Measurements from ENCODE around the gene PIK3R6.
"Not testable (repeated sequence)": the region's sequence is repeated elsewhere in the genome, so short reads cannot be mapped to it uniquely, and the experiment has no call there.

Gene PIK3R6

GRCh38 chr17:8887301-8887700 is 19.8 kb upstream of the PIK3R6 start:
- DNase-seq (ENCODE audit: low read depth) = no peak
- TF ChIP-seq CTCF (IDR thresholded peaks at IDR 0.05; ENCODE audit: low read depth, low read length) (no peak), POLR2A (IDR thresholded peaks at IDR 0.05; ENCODE audit: extremely low read depth, insufficient read length) (no peak), MAX (IDR thresholded peaks at IDR 0.05; ENCODE audit: low read depth, low read length) (no peak), MYC (IDR thresholded peaks at IDR 0.05; ENCODE audit: low read depth, low read length) (no peak)
- H3K4me3 ChIP-seq (ENCODE audit: low read depth, low read length) = no peak overlapping the region

- no peak for DNase-seq (ENCODE audit: low read depth)
- no peak overlapping the region for H3K4me3 ChIP-seq (ENCODE audit: low read depth, low read length)
- TF ChIP-seq POLR2A (IDR thresholded peaks at IDR 0.05; ENCODE audit: extremely low read depth, insufficient read length) = no peak
- no peak for TF ChIP-seq MAX (IDR thresholded peaks at IDR 0.05; ENCODE audit: low read depth, low read length)
- TF ChIP-seq CTCF (IDR thresholded peaks at IDR 0.05; ENCODE audit: low read depth, low read length) = no peak
- no peak for TF ChIP-seq MYC (IDR thresholded peaks at IDR 0.05; ENCODE audit: low read depth, low read length)
These were observed 18.7 kb upstream of the PIK3R6 start for GRCh38 chr17:8885967-8886684.

GRCh38 chr17:8885163-8885966 is 17.9 kb upstream of the PIK3R6 start:
- H3K4me3 ChIP-seq (ENCODE audit: low read depth, low read length) = not testable (repeated sequence)
- DNase-seq (ENCODE audit: low read depth) = peak; percentile 18

- DNase-seq (ENCODE audit: low read depth) = no peak
- H3K4me3 ChIP-seq (ENCODE audit: low read depth, low read length) = no peak overlapping the region
- no peak for TF ChIP-seq MYC (IDR thresholded peaks at IDR 0.05; ENCODE audit: low read depth, low read length)
- TF ChIP-seq CTCF (IDR thresholded peaks at IDR 0.05; ENCODE audit: low read depth, low read length) = no peak
- no peak for TF ChIP-seq MAX (IDR thresholded peaks at IDR 0.05; ENCODE audit: low read depth, low read length)
- no peak for TF ChIP-seq POLR2A (IDR thresholded peaks at IDR 0.05; ENCODE audit: extremely low read depth, insufficient read length)
These were observed 17.0 kb upstream of the PIK3R6 start for GRCh38 chr17:8884336-8884990.

- no peak for DNase-seq (ENCODE audit: low read depth)
- TF ChIP-seq MYC (IDR thresholded peaks at IDR 0.05; ENCODE audit: low read depth, low read length) (no peak), POLR2A (IDR thresholded peaks at IDR 0.05; ENCODE audit: extremely low read depth, insufficient read length) (no peak), CTCF (IDR thresholded peaks at IDR 0.05; ENCODE audit: low read depth, low read length) (no peak), MAX (IDR thresholded peaks at IDR 0.05; ENCODE audit: low read depth, low read length) (no peak)
These were observed 15.9 kb upstream of the PIK3R6 start for GRCh38 chr17:8883353-8883752.

GRCh38 chr17:8881606-8882005 is 14.1 kb upstream of the PIK3R6 start:
- H3K4me3 ChIP-seq (ENCODE audit: low read depth, low read length) = no peak overlapping the region
- TF ChIP-seq CTCF (IDR thresholded peaks at IDR 0.05; ENCODE audit: low read depth, low read length) (no peak), MAX (IDR thresholded peaks at IDR 0.05; ENCODE audit: low read depth, low read length) (no peak), POLR2A (IDR thresholded peaks at IDR 0.05; ENCODE audit: extremely low read depth, insufficient read length) (no peak), MYC (IDR thresholded peaks at IDR 0.05; ENCODE audit: low read depth, low read length) (no peak)
- no peak for DNase-seq (ENCODE audit: low read depth)

More at GRCh38 chr17:8883353-8883752, 15.9 kb upstream of the PIK3R6 start:
- no peak overlapping the region for H3K4me3 ChIP-seq (ENCODE audit: low read depth, low read length)

All from NB4 (cell line).